Thoracic aorta (tissue), 2 donors: ENCODE results near the gene SARDH. TPM values are rescaled to one million over a fixed set of nuclear protein-coding genes. Genes with fewer than 3 reads are reported as not detected.

Experiments
- ATAC-seq: fragments of 150-250 bp; one replicate; pipeline ENCODE4 v1.8.0; 2017; ENCODE audit warnings: low read depth; ENCODE audit not compliant: insufficient number of reproducible peaks, low FRiP score
- DNase-seq: peaks from one replicate; pipeline ENCODE4 v3.0.0-alpha.2; 2020; ENCODE audit warnings: low spot score
- H3K27ac ChIP-seq, 2 donors: fragments of 200-600 bp; sonication (generic); 1 replicate in 1 of 2; 2 replicates in 1 of 2; pipeline ENCODE4 v1.5.1; 2016; ENCODE audit warnings: mild to moderate bottlenecking in 2 of 2, moderate library complexity in 2 of 2
- H3K27me3 ChIP-seq: fragments of 200-600 bp; sonication (generic); replicated peaks from 2 replicates; pipeline ENCODE4 v1.6.0; 2016; ENCODE audit warnings: mild to moderate bottlenecking; ENCODE audit not compliant: insufficient read depth
- H3K36me3 ChIP-seq: fragments of 200-600 bp; sonication (generic); one replicate; pipeline ENCODE4 v1.5.1; 2016
- H3K4me1 ChIP-seq, 2 donors: fragments of 200-600 bp; sonication (generic); 1 replicate in 1 of 2; 2 replicates in 1 of 2; pipeline versions ENCODE4 v1.5.1 to v1.6.0; 2016; ENCODE audit warnings: low read depth in 2 of 2, mild to moderate bottlenecking in 1 of 2; ENCODE audit not compliant: control insufficient read depth in 1 of 2
- H3K4me3 ChIP-seq: fragments of 200-600 bp; sonication (generic); 2 replicates; pipeline ENCODE4 v1.5.1; 2016; ENCODE audit warnings: mild to moderate bottlenecking
- H3K9me3 ChIP-seq: fragments of 200-600 bp; sonication (generic); 2 replicates; pipeline ENCODE4 v1.5.1; 2016
- total RNA-seq, 2 donors: library from RNA; depleted of rRNA; stranded (reverse); fragments of >200 nt; gene quantifications; one replicate each; pipeline versions ENCODE4 v1.1.0 to v1.2.3, GENCODE V29; 2016
- TF ChIP-seq, protein P1 (sequence below): fragments of 200-600 bp; sonication (generic); IDR thresholded peaks from one replicate; pipeline ENCODE4 v1.5.1; 2019; ENCODE audit warnings: antibody characterized with exemption

SARDH gene
- total RNA-seq, 2 donors from 2014 or later: 1.8 to 4.3 TPM

DNA sequence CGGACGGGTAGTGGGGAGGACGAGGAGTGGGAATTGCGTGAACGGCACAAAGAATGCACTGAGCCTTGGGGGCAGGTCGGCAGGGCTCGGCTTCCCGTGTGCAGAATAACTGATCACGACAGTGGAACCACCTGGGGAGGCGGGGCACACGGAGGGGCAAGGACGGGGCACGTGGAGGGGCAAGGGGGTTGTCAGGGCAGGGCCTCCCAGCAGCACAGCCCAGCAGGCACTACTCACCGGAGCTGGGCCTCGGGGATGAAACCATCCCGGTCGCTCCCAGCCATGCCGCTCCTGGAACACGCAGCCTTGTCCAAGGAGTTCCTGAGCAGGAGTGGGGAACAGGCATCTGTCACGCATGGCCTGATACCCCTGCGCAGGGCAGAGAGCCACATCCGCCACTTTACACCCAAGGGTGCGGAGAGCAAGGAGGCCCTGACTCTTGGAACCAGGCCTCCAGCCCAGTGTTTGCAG lies 33.4 kb downstream of the SARDH start:
- DNase-seq (no peak), ATAC-seq (no peak)
- H3K4me1 ChIP-seq: peaks cover 4 to 7% of the 10 kb centered on the region in 2 donors
- H3K27ac ChIP-seq: no peak overlapping the region
- H3K27me3 ChIP-seq: no peaks in the 10 kb centered on the region
- H3K36me3 ChIP-seq: no peaks in the 10 kb centered on the region
- TF ChIP-seq, protein P1, sequence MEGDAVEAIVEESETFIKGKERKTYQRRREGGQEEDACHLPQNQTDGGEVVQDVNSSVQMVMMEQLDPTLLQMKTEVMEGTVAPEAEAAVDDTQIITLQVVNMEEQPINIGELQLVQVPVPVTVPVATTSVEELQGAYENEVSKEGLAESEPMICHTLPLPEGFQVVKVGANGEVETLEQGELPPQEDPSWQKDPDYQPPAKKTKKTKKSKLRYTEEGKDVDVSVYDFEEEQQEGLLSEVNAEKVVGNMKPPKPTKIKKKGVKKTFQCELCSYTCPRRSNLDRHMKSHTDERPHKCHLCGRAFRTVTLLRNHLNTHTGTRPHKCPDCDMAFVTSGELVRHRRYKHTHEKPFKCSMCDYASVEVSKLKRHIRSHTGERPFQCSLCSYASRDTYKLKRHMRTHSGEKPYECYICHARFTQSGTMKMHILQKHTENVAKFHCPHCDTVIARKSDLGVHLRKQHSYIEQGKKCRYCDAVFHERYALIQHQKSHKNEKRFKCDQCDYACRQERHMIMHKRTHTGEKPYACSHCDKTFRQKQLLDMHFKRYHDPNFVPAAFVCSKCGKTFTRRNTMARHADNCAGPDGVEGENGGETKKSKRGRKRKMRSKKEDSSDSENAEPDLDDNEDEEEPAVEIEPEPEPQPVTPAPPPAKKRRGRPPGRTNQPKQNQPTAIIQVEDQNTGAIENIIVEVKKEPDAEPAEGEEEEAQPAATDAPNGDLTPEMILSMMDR: no peak
- H3K4me3 ChIP-seq: no peak overlapping the region
- no peaks in the 10 kb centered on the region for H3K9me3 ChIP-seq

GRCh38 chr9:133703591-133704399 lies 34.4 kb downstream of the SARDH start:
- no peak overlapping the region for H3K27ac ChIP-seq
- ATAC-seq: no peak
- no peak for DNase-seq
- H3K36me3 ChIP-seq: no peaks in the 10 kb centered on the region
- no peaks in the 10 kb centered on the region for H3K27me3 ChIP-seq
- H3K9me3 ChIP-seq: no peaks in the 10 kb centered on the region
- H3K4me1 ChIP-seq: peaks cover 4 to 7% of the 10 kb centered on the region in 2 donors
- H3K4me3 ChIP-seq: no peak overlapping the region
- TF ChIP-seq, protein P1: no peak

- TF ChIP-seq, protein P1: no peak
- no peaks in the 10 kb centered on the region for H3K27me3 ChIP-seq
- no peak for ATAC-seq
- H3K9me3 ChIP-seq: no peaks in the 10 kb centered on the region
- H3K36me3 ChIP-seq: no peaks in the 10 kb centered on the region
- peaks cover 4 to 7% of the 10 kb centered on the region in 2 donors for H3K4me1 ChIP-seq
- no peak for DNase-seq
- peak overlapping the region; percentile 64 for H3K4me3 ChIP-seq
- no peak overlapping the region for H3K27ac ChIP-seq
Observed at GRCh38 chr9:133702798-133703590, 35.2 kb downstream of the SARDH start.

- ATAC-seq (no peak), DNase-seq (no peak)
- H3K9me3 ChIP-seq: no peaks in the 10 kb centered on the region
- TF ChIP-seq, protein P1: no peak
- H3K4me3 ChIP-seq: peak overlapping the region; percentile 64
- no peaks in the 10 kb centered on the region for H3K36me3 ChIP-seq
- no peak overlapping the region for H3K27ac ChIP-seq
- H3K27me3 ChIP-seq: no peaks in the 10 kb centered on the region
- peaks cover 4 to 7% of the 10 kb centered on the region in 2 donors for H3K4me1 ChIP-seq
Observed at GRCh38 chr9:133701981-133702797, 36.0 kb downstream of the SARDH start.
